Esophagus muscularis mucosa (tissue), 4 donors: ENCODE data around the gene KDM6A.

Source experiments
- EP300 ChIP-seq: sonication (generic); formaldehyde crosslinking; IDR thresholded peaks from one replicate; pipeline ENCODE4 v1.6.1; 2017; ENCODE audit warnings: antibody characterized with exemption
- POLR2A ChIP-seq: fragments of 450-650 bp; IDR thresholded peaks from one replicate; pipeline ENCODE4 v1.6.1; 2017; ENCODE audit warnings: antibody characterized with exemption, moderate library complexity, mild to moderate bottlenecking, low read depth
- POLR2AphosphoS5 ChIP-seq, 2 donors: sonication (generic); formaldehyde crosslinking; IDR thresholded peaks; one replicate each; pipeline ENCODE4 v1.6.1; 2017; ENCODE audit warnings: antibody characterized with exemption in 2 of 2
- TF ChIP-seq, protein P1 (sequence below), 3 experiments: fragments of 200-600 bp in 2 of 3; fragments of 450-650 bp in 1 of 3; sonication (generic) in 2 of 3; IDR thresholded peaks; one replicate each; pipeline ENCODE4 v1.5.1; 2017 to 2019; ENCODE audit warnings: antibody characterized with exemption in 3 of 3, mild to moderate bottlenecking in 2 of 3, moderate library complexity in 1 of 3

DNA sequence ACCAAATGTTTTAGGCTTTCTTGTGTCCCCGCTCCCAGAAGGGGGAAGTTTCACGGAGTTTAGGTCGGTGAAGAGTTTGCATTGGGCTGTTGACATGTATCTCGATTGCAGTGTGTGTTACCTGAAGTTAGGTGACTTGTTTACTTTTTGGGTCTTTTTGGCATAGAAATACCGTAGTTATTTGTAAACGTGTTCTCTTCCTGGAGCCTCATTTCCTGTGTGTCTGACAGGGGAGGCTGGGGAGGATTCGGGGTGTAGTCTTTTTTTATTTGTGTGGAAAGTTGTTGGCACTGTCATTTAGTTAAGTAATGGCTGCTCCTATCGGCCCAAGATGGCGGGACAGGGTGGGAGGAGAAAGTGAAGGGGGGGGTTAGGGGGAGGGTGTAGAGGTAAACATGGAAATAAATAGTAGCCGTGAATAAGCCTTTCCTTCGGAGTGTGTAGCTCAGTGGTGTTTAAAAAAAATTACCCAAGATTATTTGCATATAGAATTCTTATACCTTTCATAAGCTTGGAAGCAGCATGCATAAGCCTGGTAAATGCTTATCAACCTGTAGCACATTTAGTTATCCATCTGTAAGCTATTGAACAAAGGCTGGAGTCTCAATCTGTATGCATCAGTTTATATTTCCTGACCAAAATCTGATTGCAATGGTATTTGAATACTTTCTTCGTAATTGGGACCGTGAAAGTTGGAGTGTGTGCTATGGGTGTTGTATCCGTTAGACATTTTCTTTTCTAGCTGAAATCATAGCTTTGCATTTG lies 1.6 kb downstream of the KDM6A start:
- TF ChIP-seq, protein P1, sequence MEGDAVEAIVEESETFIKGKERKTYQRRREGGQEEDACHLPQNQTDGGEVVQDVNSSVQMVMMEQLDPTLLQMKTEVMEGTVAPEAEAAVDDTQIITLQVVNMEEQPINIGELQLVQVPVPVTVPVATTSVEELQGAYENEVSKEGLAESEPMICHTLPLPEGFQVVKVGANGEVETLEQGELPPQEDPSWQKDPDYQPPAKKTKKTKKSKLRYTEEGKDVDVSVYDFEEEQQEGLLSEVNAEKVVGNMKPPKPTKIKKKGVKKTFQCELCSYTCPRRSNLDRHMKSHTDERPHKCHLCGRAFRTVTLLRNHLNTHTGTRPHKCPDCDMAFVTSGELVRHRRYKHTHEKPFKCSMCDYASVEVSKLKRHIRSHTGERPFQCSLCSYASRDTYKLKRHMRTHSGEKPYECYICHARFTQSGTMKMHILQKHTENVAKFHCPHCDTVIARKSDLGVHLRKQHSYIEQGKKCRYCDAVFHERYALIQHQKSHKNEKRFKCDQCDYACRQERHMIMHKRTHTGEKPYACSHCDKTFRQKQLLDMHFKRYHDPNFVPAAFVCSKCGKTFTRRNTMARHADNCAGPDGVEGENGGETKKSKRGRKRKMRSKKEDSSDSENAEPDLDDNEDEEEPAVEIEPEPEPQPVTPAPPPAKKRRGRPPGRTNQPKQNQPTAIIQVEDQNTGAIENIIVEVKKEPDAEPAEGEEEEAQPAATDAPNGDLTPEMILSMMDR (IDR thresholded peaks at IDR 0.05): no peak
- TF ChIP-seq POLR2A (no peak), POLR2AphosphoS5 (IDR thresholded peaks at IDR 0.05) (no peak), EP300 (no peak)
